Kidney epithelial cell (primary cell): ENCODE results near the gene TENM3. TPM values are rescaled to one million over a fixed set of nuclear protein-coding genes. Genes with fewer than 3 reads are reported as not detected.

Experiments
- DNase-seq: peaks from one replicate; pipeline ENCODE4 v3.0.0-alpha.2; 2010; ENCODE audit warnings: low read depth
- H3K27me3 ChIP-seq: 2 replicates; pipeline ENCODE4 v1.6.0; 2011; ENCODE audit warnings: low read length; ENCODE audit not compliant: control insufficient read depth, insufficient read depth
- H3K36me3 ChIP-seq: 2 replicates; pipeline ENCODE4 v1.5.1; 2011; ENCODE audit warnings: low read length; ENCODE audit not compliant: control insufficient read depth, insufficient read depth
- H3K4me3 ChIP-seq: 2 replicates; pipeline ENCODE4 v1.5.1; 2011; ENCODE audit warnings: low read depth, mild to moderate bottlenecking, control low read depth, low read length
- total RNA-seq: library from RNA; depleted of rRNA; stranded (reverse); fragments of >200 nt; gene quantifications from 2 replicates; pipeline ENCODE4 v1.2.3, GENCODE V29; 2015
- TF ChIP-seq, protein P1 (sequence below): IDR thresholded peaks from 2 replicates; pipeline ENCODE4 v1.5.1; 2011; ENCODE audit warnings: mild to moderate bottlenecking, moderate library complexity, low read length, control low read depth, inconsistent platforms; ENCODE audit not compliant: insufficient read depth, poor library complexity, severe bottlenecking

TENM3 gene
- total RNA-seq, 1 donor from 2014 or later: 11.2 TPM

DNA sequence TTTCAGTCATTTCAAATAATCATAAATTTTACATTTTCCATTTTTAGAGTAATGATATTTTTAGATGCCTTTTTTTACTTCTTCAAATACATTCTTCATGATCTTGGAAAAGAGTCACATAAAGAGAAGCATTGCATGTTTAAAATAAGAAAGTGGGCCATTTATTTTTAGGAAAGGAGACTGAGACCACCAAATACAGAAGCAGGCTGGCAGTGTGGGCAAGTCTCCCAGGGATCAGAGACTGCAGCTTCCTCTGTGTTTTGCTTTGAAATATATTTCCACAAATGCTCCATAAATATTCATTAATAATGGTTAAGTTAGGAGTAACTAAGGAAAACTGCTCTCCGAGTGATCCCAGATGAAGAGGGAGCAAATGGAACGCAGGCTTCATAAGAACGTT is 397.3 kb downstream of the TENM3 start:
- DNase-seq: no peak
- H3K36me3 ChIP-seq: no peaks in the 10 kb centered on the region

DNA sequence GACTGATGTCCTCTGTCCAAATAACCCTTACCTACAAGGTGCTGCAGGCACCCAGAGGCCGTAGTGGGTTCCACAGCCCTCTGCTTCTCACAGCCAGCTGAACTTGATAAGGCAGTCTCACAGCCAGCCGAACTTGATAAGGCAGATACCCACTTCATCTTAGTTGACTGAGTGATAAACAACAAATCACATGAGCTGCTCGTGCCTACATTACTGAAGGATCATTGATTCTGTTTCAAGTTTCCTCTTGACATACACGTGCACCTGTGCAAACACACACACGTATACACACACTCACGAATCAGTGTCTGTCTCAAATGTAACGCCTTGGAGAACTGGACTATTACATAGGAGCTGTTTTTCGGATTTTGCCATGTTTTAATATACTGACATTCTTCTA is 397.7 kb downstream of the TENM3 start:
- Histone ChIP-seq H3K27me3 (no peaks in the 10 kb centered on the region), H3K4me3 (no peak overlapping the region), H3K36me3 (no peaks in the 10 kb centered on the region)
- no peak for DNase-seq
- TF ChIP-seq, protein P1, sequence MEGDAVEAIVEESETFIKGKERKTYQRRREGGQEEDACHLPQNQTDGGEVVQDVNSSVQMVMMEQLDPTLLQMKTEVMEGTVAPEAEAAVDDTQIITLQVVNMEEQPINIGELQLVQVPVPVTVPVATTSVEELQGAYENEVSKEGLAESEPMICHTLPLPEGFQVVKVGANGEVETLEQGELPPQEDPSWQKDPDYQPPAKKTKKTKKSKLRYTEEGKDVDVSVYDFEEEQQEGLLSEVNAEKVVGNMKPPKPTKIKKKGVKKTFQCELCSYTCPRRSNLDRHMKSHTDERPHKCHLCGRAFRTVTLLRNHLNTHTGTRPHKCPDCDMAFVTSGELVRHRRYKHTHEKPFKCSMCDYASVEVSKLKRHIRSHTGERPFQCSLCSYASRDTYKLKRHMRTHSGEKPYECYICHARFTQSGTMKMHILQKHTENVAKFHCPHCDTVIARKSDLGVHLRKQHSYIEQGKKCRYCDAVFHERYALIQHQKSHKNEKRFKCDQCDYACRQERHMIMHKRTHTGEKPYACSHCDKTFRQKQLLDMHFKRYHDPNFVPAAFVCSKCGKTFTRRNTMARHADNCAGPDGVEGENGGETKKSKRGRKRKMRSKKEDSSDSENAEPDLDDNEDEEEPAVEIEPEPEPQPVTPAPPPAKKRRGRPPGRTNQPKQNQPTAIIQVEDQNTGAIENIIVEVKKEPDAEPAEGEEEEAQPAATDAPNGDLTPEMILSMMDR: no peak

More for the DNA sequence above, 397.3 kb downstream of the TENM3 start:
- Histone ChIP-seq H3K4me3 (no peak overlapping the region), H3K27me3 (no peaks in the 10 kb centered on the region)
- TF ChIP-seq, protein P1: no peak

DNA sequence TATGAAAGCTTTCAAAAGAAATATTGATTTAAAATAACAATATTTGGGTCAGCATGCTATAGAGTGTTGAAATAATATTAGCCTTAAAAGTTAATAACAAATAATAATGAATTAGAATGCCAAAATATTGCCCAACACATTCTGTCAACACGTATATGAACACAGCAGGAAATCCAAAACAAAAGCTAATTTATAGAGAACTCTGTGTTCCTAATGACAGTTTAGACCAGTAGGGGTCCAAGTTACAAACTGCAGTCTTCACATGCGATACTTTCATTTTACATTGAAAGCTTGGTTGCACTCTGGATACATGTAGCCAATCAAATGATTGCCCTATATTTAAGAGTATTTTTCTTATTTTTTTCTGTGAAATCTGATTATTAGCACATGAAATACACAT is 399.6 kb downstream of the TENM3 start:
- Histone ChIP-seq H3K4me3 (no peak overlapping the region), H3K36me3 (no peaks in the 10 kb centered on the region), H3K27me3 (no peaks in the 10 kb centered on the region)
- TF ChIP-seq, protein P1: peak; percentile 41
- no peak for DNase-seq

DNA sequence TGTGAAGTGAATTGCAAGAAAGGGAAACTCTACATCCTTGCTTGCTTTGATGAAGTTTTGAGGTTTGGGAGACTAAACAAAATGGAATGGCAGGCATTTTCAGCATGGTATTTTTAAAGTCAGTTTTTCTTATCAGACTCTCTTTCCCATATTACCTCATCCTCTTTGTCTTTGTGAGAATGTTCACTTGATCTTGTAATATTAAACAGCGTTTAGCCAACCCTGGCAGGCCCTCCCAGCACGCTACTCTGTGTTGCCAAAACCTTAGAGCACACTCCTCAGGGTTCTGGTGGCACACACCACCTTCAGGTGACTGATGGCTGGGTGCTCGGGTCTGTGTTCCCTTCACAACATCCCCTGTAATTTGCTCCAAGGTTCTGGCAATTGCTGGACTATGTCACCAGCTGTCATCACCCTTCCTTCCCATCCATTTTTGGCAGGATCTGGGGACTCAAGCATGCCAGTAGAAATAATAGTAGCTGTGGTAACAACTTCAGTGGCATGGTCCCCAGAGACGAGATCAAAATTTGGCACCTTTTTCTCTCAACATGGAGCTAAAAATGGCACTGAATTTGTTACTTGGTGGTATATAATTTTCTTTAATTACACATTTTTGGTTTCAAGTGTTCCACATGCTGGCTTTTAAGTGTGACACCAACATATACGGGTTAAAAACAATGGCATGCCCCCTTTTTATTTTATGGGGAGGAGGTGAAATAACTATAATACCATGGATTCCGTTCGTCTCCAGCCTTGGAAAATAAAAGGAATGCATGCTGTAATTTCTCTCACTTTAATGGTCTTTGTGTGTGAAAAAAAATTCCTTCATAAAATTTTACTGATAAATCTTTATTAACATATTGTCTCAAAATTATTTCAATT is 400.8 kb downstream of the TENM3 start:
- TF ChIP-seq, protein P1: no peak
- no peaks in the 10 kb centered on the region for H3K27me3 ChIP-seq
- no peaks in the 10 kb centered on the region for H3K36me3 ChIP-seq
- no peak overlapping the region for H3K4me3 ChIP-seq
- peak; percentile 69 for DNase-seq

DNA sequence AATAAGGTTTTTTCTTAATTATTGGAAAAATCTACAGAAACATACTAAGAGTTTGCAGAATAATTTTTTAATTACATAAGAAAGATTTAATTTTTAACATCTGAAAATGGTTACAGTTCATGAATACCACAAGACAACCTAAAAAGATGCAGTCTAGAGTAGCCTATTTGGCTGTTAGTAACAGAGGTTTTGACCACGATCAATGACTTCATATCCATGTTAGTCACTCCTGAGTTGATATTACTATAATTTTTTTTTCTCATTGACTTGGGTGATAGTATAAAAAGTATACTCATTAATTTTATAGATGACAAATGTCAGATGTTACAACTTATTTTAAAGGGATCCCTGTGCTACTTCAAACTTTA is 401.5 kb downstream of the TENM3 start:
- DNase-seq: no peak
- H3K4me3 ChIP-seq: no peak overlapping the region
- no peaks in the 10 kb centered on the region for H3K36me3 ChIP-seq
- no peaks in the 10 kb centered on the region for H3K27me3 ChIP-seq
- TF ChIP-seq, protein P1: no peak

DNA sequence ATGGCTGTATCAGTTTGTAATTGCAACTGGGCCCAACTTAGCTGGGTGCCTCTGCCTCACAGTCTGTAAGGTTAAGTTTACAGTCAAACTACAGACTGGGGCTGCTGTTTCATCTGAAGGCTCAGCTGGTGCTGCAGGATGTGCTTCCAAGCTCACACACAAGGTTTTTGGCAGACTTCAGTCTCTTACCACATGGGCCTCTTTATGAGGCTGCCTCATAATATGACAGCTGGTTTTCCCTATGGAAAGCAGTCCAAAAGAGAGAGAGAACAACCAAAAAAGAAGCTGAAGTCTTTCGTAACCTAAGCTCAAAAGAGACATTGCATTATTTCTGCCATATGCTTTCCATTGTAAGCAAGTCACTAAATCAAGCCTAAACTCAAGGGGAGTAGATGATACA is 402.3 kb downstream of the TENM3 start:
- TF ChIP-seq, protein P1: no peak
- Histone ChIP-seq H3K27me3 (no peaks in the 10 kb centered on the region), H3K36me3 (no peaks in the 10 kb centered on the region), H3K4me3 (no peak overlapping the region)
- DNase-seq: no peak
